Body of pancreas (tissue), 4 donors: ENCODE data around the gene GRAMD2A. TPM values are rescaled to one million over a fixed set of nuclear protein-coding genes. Genes with fewer than 3 reads are reported as not detected.

Experiments used
- ATAC-seq: fragments of 150-250 bp; one replicate; pipeline ENCODE4 v1.9.1; 2016
- DNase-seq, 4 donors: peaks; one replicate each; pipeline ENCODE4 v3.0.0-alpha.2; 2019
- H3K27ac ChIP-seq, 4 donors: fragments of 200-600 bp; sonication (generic); 1 replicate in 3 of 4; 2 replicates in 1 of 4; pipeline versions ENCODE4 v1.5.1 to v1.6.1; 2016 to 2019; ENCODE audit warnings: mild to moderate bottlenecking in 1 of 4, mixed read lengths in 1 of 4, moderate library complexity in 1 of 4
- H3K27me3 ChIP-seq, 2 donors: fragments of 200-600 bp; sonication (generic); one replicate each; pipeline ENCODE4 v1.6.0; 2016; ENCODE audit warnings: mild to moderate bottlenecking in 1 of 2
- H3K36me3 ChIP-seq, 2 donors: fragments of 200-600 bp; sonication (generic); replicated peaks in 1 of 2; 2 replicates each; pipeline ENCODE4 v1.5.1; 2016; ENCODE audit warnings: low read depth in 2 of 2; ENCODE audit not compliant: insufficient read depth in 1 of 2
- H3K4me1 ChIP-seq: fragments of 200-600 bp; sonication (generic); one replicate; pipeline ENCODE4 v1.6.0; 2016
- H3K4me3 ChIP-seq, 2 donors: fragments of 200-600 bp; sonication (generic); 1 replicate in 1 of 2; 2 replicates in 1 of 2; pipeline ENCODE4 v1.5.1; 2016 to 2019
- H3K9me3 ChIP-seq, 3 donors: fragments of 200-600 bp; sonication (generic); 1 replicate in 2 of 3; 2 replicates in 1 of 3; pipeline ENCODE4 v1.5.1; 2016
- CTCF ChIP-seq, 7 experiments: fragments of 450-650 bp in 4 of 7; fragments of 200-600 bp in 3 of 7; sonication (generic) in 3 of 7; IDR thresholded peaks; one replicate each; pipeline ENCODE4 v1.5.1; 2016 to 2019; ENCODE audit warnings: antibody characterized with exemption in 7 of 7
- POLR2A ChIP-seq, 3 donors: fragments of 450-650 bp; IDR thresholded peaks; one replicate each; pipeline ENCODE4 v1.6.1; 2016; ENCODE audit warnings: antibody characterized with exemption in 3 of 3, mild to moderate bottlenecking in 2 of 3
- WGBS, 2 donors: methylation state at CpG; one replicate each; pipeline ENCODE4 v1.1.5; 2017; 5-methylcytosine and 5-hydroxymethylcytosine counted together
- intact Hi-C: fragments of 100-400 bp; cut with DNase I; formaldehyde crosslinking; loops from one replicate; pipeline ENCODE4 v1.15.1; 2023
- total RNA-seq, 2 donors: library from RNA; depleted of rRNA; stranded (reverse); fragments of >200 nt; gene quantifications; one replicate each; pipeline ENCODE4 v1.1.0, GENCODE V29; 2016

GRAMD2A gene
- under 1 TPM in 1 of 2 donors, not detected in 1; 0.26 TPM for total RNA-seq

- H3K36me3 ChIP-seq = peaks cover 0 to 14% of the 10 kb centered on the region in 2 donors
- no peaks in the 10 kb centered on the region for H3K9me3 ChIP-seq
- 15 to 55% methylated on average over 18 to 78 of the region's 83 CpGs for WGBS, 2 donors
- peaks cover 0 to 6% of the 10 kb centered on the region in 2 donors for H3K27me3 ChIP-seq
- ATAC-seq = peak; percentile 53
- TF ChIP-seq POLR2A (IDR thresholded peaks at IDR 0.05) (no peak), CTCF (IDR thresholded peaks at IDR 0.05) (no peak)
- no peak within 1 kb of the TSS for H3K27ac ChIP-seq
- peak in 2 of 4 donors; percentile 22 to 30 for DNase-seq
- H3K4me1 ChIP-seq = peaks cover 7% of the 10 kb centered on the region
- H3K4me3 ChIP-seq = no peak within 1 kb of the TSS
- intact Hi-C loops = no loop called here
These were observed at the start of gene GRAMD2A for GRCh38 chr15:72197460-72198355. Gene GRAMD2A, minus strand, starts transcription at chr15:72197787.

- TF ChIP-seq POLR2A (IDR thresholded peaks at IDR 0.05) = no peak
- DNase-seq (no peak), ATAC-seq (no peak)
- Histone ChIP-seq H3K36me3 (peaks cover 9% of the 10 kb centered on the region in 2 donors), H3K27ac (no peak overlapping the region), H3K27me3 (no peaks in the 10 kb centered on the region), H3K4me1 (no peaks in the 10 kb centered on the region), H3K4me3 (no peak overlapping the region), H3K9me3 (no peaks in the 10 kb centered on the region)
- 62 to 65% methylated on average over 2 of the region's 2 CpGs for WGBS, 2 donors
- intact Hi-C loops = no loop called here
These were observed 45.3 kb upstream of the GRAMD2A start for GRCh38 chr15:72242775-72243370.

GRCh38 chr15:72239652-72240051 lies 42.1 kb upstream of the GRAMD2A start:
- Histone ChIP-seq H3K4me1 (no peaks in the 10 kb centered on the region), H3K27ac (no peak overlapping the region), H3K27me3 (no peaks in the 10 kb centered on the region), H3K9me3 (no peaks in the 10 kb centered on the region), H3K36me3 (peaks cover 9% of the 10 kb centered on the region in 2 donors), H3K4me3 (no peak overlapping the region)
- TF ChIP-seq CTCF (IDR thresholded peaks at IDR 0.05) (no peak), POLR2A (IDR thresholded peaks at IDR 0.05) (no peak)
- DNase-seq (no peak), ATAC-seq (no peak)
- intact Hi-C loops = no loop called here

GRCh38 chr15:72238586-72238985 lies 41.0 kb upstream of the GRAMD2A start:
- ATAC-seq (no peak), DNase-seq (no peak)
- TF ChIP-seq POLR2A (IDR thresholded peaks at IDR 0.05) (no peak), CTCF (IDR thresholded peaks at IDR 0.05) (no peak)
- Histone ChIP-seq H3K9me3 (no peaks in the 10 kb centered on the region), H3K4me1 (no peaks in the 10 kb centered on the region), H3K4me3 (no peak overlapping the region), H3K27me3 (no peaks in the 10 kb centered on the region), H3K27ac (no peak overlapping the region), H3K36me3 (peaks cover 9% of the 10 kb centered on the region in 2 donors)
- WGBS, 2 donors = 95 to 97% methylated on average over 3 of the region's 3 CpGs
- intact Hi-C loops = no loop called here

GRCh38 chr15:72237853-72238224 lies 40.3 kb upstream of the GRAMD2A start:
- H3K27me3 ChIP-seq = no peaks in the 10 kb centered on the region
- WGBS, 2 donors = 85 to 100% methylated on average over 1 of the region's 1 CpG
- DNase-seq = no peak
- no peak for ATAC-seq
- H3K27ac ChIP-seq = no peak overlapping the region
- TF ChIP-seq CTCF (IDR thresholded peaks at IDR 0.05) = no peak
- no peak for TF ChIP-seq POLR2A (IDR thresholded peaks at IDR 0.05)
- peaks cover 6 to 9% of the 10 kb centered on the region in 2 donors for H3K36me3 ChIP-seq
- no peaks in the 10 kb centered on the region for H3K9me3 ChIP-seq
- H3K4me1 ChIP-seq = peaks cover 2% of the 10 kb centered on the region
- H3K4me3 ChIP-seq = no peak overlapping the region
- intact Hi-C loops = no loop called here
